ENCODE results near the gene NUCB1.

Gene NUCB1

DNA sequence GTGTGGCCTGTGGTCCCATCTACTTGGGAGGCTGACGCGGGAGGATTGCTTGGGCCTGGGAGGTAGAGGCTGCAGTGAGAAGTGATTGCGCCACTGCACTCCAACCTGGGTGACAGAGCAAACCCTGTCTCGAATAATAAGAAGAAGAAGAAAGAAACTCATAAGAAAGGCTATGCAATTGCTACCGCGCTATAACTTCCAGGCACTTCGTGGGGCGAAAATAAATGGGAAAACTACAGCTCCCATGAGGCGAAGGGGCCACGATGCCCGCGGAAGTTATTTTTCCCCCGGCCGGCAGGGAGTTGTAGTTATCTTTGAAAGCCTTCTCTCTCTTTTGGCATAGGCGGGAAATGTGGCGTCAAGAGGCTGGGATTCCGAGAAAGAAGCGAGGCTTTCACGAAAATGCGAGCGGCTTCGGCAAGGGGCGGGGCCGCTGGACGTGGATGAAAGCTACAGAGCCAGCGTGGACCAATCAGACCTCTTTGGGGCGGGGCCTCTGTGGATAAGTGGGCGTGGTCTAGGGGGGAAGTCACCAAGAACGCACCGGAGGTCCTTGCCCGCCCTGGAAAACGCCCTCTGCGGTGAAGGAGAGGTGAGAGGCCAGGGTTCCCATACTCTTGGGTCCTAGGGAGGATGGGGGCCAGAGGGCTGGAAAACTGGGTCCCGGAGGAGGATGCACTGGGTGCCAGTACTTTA is at the start of gene NUCB1:
Gene NUCB1, plus strand, starts transcription at position 532 of the 696 bp plus-strand sequence. CDS start 485 bp downstream, outside the sequence.
- TF ChIP-seq, protein P1, sequence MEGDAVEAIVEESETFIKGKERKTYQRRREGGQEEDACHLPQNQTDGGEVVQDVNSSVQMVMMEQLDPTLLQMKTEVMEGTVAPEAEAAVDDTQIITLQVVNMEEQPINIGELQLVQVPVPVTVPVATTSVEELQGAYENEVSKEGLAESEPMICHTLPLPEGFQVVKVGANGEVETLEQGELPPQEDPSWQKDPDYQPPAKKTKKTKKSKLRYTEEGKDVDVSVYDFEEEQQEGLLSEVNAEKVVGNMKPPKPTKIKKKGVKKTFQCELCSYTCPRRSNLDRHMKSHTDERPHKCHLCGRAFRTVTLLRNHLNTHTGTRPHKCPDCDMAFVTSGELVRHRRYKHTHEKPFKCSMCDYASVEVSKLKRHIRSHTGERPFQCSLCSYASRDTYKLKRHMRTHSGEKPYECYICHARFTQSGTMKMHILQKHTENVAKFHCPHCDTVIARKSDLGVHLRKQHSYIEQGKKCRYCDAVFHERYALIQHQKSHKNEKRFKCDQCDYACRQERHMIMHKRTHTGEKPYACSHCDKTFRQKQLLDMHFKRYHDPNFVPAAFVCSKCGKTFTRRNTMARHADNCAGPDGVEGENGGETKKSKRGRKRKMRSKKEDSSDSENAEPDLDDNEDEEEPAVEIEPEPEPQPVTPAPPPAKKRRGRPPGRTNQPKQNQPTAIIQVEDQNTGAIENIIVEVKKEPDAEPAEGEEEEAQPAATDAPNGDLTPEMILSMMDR (IDR thresholded peaks at IDR 0.05; ENCODE audit: extremely low read depth, missing control alignments) = no peak
- peak; percentile 97 for DNase-seq (ENCODE audit: low spot score)

DNA sequence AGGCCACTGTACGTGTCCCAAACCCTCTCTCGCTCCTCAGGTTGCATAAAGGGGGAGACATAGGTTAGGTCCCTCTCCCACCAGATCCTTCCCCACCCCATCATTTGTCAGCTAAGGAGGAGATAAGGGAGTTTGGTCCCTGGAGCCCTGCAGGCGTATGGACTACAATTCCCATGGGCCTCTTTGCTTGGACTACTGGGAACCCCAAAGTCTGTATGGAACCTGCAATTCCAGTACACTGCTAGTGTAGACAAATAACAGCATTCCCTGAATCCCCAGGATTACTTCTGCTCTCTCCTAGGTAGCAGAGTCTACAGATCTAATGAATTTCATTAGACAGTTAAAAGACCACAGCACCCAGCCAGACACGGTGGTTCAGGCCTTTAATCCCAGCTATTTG is 47.8 kb upstream of the NUCB1 start:
- TF ChIP-seq, protein P1 (IDR thresholded peaks at IDR 0.05; ENCODE audit: extremely low read depth, missing control alignments) = no peak
- no peak for DNase-seq (ENCODE audit: low spot score)

DNA sequence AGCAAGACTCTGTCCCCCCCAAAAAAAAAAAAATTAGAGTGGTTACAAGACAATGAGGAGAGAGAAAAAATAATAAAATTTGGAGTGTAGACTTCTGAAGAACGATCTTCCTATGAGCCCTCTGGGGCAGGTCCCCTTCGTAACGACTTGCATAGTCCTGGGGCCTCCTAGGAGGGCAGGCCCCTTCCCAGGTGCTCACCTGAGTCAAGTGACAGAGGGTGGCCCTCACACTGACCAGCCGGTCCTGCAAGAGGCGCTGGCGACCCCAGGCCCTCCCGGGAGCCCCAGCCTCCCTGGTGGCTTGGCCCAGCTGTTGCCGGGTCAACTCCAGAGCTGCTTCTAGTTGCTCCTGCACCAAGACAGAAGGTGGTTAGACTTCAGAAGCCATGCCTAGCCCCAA is 46.6 kb upstream of the NUCB1 start:
- no peak for DNase-seq (ENCODE audit: low spot score)
- TF ChIP-seq, protein P1 (IDR thresholded peaks at IDR 0.05; ENCODE audit: extremely low read depth, missing control alignments) = no peak

DNA sequence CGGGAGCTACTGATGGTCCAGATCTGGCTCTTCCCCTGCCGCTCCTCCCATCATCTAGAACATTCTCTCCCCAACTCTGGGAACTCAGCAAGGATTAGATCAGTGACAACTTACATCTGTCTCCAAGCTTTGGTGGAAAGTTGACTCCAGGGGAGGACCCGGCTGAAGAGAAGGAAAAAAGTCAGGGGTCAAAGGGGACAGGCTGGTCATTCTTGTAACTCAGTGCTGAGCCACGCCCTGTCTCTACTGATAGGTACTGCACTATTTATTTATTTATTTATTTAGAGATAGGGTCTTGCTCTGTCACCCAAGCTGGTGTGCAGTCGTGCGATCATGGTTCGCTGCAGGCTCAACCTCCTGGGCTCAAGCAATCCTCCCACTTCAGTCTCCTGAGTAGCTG is 46.0 kb upstream of the NUCB1 start:
- DNase-seq (ENCODE audit: low spot score) = no peak
- TF ChIP-seq, protein P1 (IDR thresholded peaks at IDR 0.05; ENCODE audit: extremely low read depth, missing control alignments) = no peak

DNA sequence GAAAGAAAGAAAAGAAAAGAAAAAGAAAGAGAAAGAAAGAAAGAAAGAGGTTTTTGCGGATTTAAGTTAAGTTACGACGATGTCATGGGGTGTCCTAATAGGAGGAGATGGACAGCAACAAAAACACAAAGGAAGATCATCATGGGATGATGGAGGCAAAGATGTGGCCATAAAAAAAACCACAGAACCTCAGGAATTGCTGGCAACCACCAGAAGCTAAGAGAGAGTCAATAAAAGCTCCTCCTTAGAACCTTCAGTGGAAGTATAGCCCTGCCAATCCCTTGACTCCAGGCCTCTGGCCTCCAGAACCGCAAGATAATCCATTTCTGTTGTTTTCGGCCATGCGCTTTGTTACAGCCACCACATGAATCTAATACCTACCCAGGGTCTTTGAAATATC is 43.2 kb upstream of the NUCB1 start:
- TF ChIP-seq, protein P1 (IDR thresholded peaks at IDR 0.05; ENCODE audit: extremely low read depth, missing control alignments) = no peak
- no peak for DNase-seq (ENCODE audit: low spot score)

DNA sequence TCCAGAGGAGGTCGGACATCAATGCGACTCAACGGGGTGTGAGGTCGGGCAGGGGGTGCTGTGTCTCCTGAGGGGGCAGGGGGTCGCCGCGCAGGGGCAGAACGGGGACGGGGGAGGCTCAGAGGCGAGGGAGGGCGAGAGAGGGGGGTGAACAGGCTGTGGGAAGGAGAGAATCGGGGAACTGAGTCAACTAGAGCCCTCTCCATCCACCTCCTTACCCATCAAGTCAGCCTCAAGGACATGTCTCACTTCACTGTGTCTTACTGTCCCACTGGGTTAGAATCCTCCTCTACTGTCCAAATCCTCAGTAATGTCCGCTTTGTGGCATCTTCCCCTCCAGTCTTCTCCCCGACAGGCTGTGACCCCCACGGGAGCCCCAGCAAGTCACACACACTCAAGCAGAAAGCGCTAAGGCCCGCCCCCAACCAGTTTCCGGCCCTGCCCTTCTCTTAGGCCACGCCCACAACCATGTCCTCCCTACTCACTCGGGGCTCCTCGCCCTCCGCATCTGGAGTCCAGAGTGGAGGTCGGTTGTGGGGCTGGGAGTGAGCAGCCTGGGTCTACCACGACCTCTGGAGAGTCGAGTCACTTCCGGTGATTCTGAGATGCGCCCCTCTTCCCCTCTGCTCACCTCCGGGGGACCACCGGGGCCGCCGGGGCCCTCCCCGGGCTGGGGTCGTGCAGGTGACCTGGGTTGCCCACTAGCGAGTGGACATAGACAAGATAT is 41.0 kb upstream of the NUCB1 start:
- peak; percentile 78 for DNase-seq (ENCODE audit: low spot score)
- TF ChIP-seq, protein P1 (IDR thresholded peaks at IDR 0.05; ENCODE audit: extremely low read depth, missing control alignments) = no peak
